ENCODE data around the gene KLHL2.
"Not testable (repeated sequence)": the region's sequence is repeated elsewhere in the genome, so short reads cannot be mapped to it uniquely, and the experiment has no call there.

KLHL2 gene

DNA sequence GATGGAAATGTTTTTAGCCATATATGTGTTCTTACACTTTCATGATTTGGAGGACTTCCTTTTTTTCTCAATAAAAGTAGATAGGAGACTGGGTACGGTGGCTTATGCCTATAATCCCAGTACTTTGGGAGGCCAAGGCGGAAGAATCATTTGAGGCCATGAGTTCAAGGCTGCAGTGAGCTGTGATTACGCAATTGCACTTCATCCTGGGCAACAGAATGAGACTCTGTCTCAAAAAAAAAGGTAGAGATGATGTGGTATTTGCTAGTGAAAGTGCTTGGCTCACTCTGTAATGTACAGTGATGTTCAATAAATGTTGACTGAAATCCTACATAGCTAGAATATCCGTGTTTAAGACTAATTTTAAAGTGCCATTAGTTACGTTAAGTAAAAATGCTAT, 27.4 kb downstream of the KLHL2 start:
- DNase-seq (ENCODE audit: low read depth in 2 of 2) = no peak

DNA sequence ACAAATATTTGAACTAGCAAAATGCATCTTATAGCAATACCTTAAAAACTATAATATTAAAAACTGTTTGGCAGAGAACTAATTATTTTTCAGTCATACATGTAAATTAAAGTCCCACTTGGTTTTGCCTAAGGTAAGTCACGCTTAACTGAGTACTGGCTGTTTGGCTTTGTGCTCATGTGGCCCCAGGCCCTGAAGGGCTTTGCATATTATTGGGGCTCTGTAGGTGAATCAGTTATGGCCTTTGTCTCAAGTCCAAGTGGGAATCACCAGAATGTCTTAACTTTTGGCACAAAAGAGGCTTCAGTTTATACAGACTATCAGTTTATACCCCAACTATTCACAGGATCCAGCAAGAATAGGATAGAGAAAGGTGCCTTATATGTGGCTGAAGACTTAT, 29.5 kb downstream of the KLHL2 start:
- DNase-seq (ENCODE audit: low read depth in 2 of 2) = not testable (repeated sequence)

DNA sequence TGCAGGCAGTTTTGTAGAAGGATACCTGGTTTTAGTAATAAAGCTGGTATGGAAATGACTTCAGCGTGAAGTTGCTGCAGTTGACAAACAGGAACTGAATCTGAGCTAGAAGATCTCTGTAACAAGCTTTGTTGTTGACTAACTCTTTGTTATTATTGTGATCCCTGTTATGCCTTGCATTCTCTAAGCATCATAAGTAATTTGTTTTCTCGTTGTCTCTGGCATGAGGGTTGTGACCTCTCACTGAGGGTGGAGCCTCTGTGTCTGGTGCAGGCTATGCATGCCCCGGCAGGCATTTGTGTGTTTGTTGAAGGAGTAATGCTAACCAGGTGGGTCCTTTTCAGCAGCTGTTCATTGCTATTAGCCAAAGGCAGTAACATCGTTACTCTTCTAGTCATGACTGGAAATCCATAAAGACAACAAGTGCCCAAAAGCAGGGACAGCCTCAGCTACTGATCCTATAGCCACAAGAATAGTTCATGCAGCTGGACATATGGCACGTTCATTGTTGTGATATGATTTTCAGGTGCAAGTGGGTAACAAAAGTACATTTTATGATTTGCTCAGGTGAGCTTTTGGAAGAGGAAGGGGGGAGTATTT, 30.8 kb downstream of the KLHL2 start:
- DNase-seq (ENCODE audit: low read depth in 2 of 2) = not testable (repeated sequence)

DNA sequence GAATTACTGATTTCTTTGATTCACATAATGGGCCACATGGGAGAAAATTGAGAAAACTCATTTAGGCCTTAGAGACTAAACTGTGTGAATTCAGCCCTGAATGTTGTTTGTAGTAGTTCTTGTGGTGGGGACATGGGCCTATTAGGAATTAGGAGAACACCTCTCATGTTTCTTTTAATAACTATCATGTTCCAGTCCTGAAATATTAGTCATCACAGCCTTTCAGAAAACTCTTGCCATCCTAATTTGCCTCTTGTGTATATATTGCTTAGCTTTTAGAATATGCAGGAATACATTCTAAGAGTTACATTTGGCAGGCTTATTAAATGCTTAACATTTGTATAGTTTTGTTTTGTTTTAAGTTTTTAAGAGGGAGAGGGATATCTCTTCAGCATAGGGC, 33.4 kb downstream of the KLHL2 start:
- not testable (repeated sequence) for DNase-seq (ENCODE audit: low read depth in 2 of 2)

DNA sequence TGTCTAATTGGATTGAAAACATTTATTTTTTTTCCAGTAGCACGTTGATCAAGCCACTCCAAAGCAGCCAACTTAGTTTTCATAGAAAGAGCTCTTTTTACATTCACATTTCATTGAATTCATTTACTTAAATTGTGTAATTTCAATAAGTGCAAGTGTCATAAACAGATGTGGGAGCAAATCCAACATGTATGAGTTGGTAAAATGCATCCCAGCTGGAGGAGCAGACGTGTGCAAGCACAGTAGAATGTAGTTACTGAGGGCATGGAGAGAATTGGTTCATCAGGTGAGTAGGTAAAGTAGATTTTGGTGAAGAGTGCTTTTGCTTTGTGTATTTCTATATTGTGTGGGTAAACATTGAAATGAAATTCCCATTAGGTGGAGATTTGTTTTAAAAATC, 36.8 kb downstream of the KLHL2 start:
- DNase-seq (ENCODE audit: low read depth in 2 of 2) = not testable (repeated sequence)

DNA sequence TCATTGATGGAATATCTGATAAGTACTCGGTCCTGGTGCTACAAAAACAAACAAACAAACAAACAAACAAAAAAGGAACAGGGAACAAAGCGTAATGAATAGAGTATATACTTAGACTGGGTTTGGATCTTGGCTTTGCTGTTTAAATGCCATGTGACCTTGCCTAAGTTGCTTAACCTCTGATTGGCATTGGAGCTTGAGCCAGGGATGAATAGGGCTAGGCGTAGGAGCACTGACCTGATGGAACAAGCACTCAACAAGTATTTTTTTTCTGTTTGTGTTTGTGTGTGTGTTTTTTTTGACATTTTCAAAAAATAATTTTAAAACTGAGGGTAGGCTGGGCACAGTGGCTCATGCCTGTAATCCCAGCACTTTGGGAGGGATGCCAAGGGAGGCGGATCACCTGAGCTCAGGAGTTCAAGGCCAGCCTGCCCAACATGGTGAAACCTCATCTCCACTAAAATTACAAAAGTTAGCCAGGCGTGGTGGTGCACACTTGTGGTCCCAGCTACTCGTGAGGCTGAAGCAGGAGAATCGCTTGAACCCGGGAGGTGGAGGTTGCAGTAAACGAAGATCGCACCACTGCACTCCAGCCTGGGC, 37.3 kb downstream of the KLHL2 start:
- not testable (repeated sequence) for DNase-seq (ENCODE audit: low read depth in 2 of 2)

DNA sequence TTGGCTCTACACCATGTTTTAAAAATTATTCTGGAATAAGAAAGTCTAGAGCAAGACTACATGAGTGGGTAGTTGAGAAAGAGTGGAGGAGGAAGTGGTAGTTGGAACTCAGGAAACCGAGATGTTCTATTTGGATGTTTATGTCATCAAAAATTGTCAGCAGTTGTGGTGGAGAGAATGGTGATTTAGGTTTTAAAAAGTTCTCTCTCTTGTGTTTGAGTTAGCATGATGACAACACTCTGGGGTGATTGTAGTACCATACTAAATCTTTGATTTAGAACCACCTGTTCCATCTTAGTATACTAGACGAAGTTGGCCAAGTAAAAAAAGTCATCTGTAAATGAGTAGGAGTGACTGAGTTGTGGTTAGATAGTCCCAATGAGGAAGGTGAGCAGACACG, 40.7 kb downstream of the KLHL2 start:
- no peak for DNase-seq (ENCODE audit: low read depth in 2 of 2)

DNA sequence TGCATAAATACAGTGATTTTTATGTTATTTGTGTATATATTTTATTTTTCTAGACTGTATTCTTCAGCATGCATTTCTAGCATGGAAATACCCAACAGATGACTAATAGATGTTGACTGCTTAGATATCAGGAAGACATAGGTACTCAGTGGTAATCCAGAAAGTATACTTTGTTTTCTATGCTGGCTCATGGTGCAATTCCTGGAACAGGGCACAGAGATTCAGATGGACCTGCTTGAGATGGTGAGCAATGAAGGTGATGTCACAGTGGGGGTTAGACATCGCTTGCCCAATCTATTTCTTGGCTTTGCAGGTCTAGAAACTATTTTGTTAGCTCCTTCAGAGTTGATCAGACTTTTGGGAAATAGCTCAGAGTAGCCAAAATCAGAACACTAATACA, 41.5 kb downstream of the KLHL2 start:
- DNase-seq (ENCODE audit: low read depth in 2 of 2) = not testable (repeated sequence)

DNA sequence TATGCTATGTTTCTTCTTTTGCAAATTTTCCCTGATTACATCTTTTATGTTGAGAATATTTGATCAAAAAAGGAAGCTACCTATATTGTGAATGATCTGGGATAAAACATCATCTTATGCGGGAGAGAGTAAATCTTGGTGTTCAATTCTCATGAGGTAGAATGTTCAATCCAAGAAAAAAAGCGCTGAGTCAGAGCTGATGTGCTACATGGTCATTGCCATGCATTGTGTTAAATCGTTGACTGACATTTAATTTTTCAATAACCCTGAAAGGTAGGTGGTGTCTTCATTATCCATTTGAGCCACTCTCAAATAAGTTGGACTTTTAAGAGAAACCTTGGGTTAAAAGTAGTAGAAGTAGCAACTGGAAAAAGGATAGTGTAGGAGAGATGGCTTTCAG, 47.4 kb downstream of the KLHL2 start:
- DNase-seq (ENCODE audit: low read depth in 2 of 2) = not testable (repeated sequence)

DNA sequence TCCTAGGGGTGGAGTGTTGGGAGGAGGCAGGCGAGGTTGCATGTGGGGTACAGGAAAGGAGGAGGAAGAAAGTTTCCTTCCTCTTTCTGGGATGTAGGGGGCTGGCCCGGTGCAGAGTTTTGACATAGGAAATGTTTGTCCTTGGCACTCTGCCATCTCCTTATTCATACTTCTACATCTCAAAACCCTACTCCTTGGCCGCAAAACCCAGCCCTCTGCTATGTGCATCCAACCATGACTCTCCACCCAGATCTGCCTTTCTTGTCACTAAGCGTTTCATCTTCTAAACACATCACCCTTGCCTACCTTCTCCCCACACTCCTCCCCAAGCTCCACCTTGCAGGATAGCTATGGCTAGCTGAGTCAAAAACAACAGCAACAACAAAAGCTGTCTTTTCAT, 48.1 kb downstream of the KLHL2 start:
- peak; percentile 2 to 6 for DNase-seq (ENCODE audit: low read depth in 2 of 2)

DNA sequence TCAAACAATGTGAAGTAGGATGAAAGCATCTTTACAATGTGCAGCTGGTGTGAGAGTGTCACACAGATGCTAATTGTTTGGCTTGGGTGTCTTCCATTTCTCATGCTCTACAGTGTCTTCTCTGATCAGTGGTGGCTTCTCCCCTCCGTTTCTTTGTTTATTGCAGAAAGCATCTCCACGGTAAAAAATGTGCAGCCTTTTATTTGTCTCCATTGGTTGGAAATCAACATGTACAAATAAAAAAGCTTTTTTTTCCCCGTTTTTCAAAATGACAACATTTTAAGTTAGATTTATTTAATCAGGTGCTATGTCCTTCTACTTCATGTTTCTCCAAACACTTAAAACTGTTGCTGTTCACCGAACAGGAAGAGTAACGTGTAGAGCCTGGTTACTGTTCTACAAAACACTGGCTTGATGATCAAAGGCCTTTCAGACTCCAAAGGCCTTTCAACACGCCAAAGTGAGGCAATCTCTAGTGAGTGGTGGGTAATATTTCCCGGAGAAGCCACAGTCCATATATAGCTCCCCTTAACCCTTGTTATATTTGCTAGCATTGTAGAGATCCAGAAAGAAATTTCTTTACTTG, 48.8 kb downstream of the KLHL2 start:
- DNase-seq (ENCODE audit: low read depth in 2 of 2) = not testable (repeated sequence)

DNA sequence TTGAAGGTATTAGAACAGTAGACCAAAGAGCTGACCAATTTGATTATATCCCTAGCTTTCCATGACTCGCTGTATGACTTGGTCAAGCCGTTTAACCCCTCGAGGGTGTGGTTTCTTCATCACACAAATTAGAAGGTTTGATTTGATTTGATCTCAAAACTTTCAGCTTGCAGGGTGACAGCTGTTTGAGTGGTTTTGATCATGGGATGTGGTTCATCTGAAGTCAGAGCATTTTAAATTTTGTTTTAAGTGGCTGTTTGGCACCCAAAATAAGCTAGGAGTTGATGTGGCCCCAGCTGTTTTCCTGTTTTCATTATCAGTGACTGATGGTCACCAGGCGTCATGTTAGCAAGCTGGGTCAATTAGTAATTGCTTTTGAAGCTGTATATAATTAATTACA, 52.4 kb downstream of the KLHL2 start:
- DNase-seq (ENCODE audit: low read depth in 2 of 2) = not testable (repeated sequence)

DNA sequence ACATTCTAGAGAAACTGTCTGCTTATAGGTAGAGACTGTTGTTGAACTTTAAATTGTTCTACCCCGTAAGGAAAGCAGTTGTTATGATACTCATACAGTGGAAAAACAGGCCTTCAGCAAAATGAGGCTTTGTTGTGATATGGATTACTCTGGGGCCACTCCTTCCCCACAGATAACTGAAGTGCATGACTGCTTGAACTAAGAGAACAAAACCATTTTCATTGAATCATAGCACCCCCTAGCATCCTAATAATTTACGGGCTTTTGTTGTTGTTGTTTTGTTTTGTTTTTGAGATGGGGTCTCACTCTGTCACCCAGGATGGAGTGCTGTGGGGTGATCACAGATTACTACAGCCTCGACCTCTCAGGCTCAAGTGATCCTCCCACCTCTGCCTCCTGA, 54.9 kb downstream of the KLHL2 start:
- not testable (repeated sequence) for DNase-seq (ENCODE audit: low read depth in 2 of 2)

DNA sequence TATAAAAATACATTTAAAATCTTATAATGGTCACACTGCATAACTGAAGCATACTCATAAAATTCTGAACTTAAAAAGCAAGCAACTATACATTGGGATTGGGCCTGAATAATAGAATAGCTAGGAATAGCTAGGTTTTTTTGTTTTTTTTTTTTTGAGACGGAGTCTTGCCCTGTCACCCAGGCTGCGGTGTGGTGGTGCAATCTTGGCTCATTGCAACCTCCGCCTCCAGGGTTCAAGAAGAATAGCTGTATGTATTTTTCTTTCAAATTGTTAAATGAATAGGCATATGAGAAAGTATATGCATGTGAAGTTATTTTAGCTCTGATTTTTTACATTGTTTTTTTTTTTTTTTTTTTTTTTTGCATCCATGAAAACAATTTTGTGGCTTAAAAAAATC, 56.1 kb downstream of the KLHL2 start:
- not testable (repeated sequence) for DNase-seq (ENCODE audit: low read depth in 2 of 2)

DNA sequence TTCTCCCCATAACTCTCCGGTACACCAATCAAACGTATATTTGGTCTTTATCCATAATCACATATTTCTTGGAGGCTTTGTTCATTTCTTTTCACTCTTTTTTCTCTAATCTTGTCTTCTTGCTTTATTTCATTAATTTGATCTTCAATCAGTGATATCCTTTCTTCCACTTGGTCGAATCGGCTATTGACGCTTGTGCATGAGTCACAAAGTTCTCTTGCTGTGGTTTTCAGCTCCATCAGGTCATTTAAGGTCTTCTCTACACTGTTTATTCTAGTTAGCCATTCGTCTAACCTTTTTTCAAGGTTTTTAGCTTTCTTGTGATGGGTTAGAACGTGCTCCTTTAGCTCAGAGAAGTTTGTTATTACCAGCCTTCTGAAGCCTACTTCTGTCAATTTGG, 62.6 kb downstream of the KLHL2 start:
- DNase-seq (ENCODE audit: low read depth in 2 of 2) = not testable (repeated sequence)

DNA sequence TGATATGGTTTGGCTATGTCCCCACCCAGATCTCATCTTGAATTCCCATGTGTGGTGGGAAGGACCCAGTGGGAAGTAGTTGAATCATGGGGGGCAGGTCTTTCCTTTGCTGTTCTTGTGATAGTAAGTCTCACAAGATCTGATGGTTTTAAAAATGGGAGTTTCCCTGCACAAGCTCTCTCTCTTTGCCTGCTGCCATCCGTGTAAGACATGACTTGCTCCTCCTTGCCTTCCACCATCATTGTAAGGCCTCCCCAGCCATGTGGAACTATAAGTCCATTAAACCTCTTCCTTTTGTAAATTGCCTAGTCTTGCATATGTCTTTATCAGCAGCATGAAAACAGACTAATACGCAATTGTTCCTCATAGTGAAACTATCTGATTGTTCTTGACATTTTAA, 66.1 kb downstream of the KLHL2 start:
- not testable (repeated sequence) for DNase-seq (ENCODE audit: low read depth in 2 of 2)

DNA sequence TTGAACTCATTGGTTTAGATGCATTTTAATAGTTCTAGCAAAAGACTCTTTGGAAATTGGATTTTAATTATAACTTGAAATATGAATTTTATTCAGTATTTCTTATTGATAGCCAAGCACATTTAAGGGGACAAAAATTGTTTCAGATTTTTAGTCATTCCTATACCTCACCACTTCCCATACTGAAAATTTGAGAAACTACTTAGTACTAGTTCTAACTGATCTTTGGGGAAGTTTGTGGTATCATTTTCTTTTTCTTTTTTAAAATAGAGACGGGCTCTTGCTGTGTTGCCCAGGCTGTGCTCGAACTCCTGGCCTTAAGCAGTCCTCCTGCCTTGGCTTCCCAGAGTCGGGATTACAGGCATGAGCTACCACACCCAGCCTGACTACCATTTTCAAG, 68.0 kb downstream of the KLHL2 start:
- not testable (repeated sequence) for DNase-seq (ENCODE audit: low read depth in 2 of 2)

DNA sequence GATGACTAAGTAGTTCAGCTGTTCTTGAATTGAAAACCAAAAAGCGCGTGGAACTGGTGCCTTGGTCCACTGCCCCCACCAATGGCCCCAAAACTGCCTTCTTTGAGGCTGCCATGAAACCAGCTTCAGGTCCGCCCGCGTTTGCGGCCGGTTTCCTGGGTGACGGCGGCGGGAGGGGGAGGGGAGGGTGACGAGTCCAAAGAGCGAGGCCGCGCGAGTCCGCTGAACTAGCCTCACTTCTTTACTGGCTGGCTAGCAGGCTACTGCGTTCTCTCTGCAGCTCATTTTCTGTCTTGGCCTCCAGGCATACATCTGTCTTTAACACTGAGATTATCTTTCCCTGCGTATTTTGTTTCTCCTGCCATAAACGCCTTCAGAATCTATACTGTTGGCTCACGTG, 72.2 kb downstream of the KLHL2 start:
- not testable (repeated sequence) for DNase-seq (ENCODE audit: low read depth in 2 of 2)

DNA sequence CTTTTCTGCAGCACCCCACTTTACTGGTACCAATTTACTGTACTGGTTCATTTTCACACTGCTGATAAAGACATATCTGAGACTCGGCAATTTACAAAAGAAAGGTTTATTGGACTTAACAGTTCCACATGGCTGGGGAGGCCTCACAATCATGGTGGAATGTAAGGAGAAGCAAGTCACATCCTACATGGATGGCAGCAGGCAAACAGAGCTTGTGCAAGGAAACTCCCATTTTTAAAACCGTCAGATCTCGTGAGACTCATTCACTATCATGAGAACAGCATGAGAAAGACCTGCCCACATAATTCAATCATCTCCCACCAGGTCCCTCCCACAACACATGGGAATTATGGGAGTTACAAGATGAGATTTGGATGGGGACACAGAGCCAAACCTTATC, 77.3 kb downstream of the KLHL2 start:
- DNase-seq (ENCODE audit: low read depth in 2 of 2) = not testable (repeated sequence)

DNA sequence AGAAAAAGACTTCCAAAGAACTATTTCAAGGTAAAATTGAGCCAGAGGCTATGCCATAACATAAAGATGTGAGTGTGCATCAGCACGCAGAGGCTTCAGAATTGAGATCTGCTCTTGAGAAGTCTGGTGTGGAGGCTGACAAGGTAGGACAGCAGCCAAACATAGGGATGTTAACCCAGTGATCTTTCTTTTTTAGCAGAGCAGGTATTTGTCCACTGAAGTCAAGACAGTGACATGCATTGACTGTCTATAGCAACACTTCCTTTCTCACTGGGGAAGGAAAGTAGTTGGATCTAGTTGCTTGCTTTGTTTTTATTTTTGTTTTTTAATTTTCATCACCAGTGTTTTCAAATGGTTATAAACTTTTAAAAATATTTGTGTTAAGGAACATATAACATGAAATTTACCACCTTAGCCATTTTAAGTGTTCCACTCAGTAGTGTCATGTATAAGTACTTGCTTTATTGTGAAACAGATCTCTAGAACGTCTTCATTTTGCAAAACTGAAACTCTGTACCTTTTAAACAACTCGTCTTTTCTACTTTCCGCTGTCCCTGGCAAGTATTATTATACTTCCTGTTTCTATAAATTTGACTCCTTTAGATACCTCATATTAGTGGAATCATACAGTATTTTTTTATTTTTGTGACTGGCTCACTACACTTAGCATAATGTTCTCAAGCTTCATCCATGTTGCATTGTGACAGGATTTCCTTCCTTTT, 79.4 kb downstream of the KLHL2 start:
- not testable (repeated sequence) for DNase-seq (ENCODE audit: low read depth in 2 of 2)

DNA sequence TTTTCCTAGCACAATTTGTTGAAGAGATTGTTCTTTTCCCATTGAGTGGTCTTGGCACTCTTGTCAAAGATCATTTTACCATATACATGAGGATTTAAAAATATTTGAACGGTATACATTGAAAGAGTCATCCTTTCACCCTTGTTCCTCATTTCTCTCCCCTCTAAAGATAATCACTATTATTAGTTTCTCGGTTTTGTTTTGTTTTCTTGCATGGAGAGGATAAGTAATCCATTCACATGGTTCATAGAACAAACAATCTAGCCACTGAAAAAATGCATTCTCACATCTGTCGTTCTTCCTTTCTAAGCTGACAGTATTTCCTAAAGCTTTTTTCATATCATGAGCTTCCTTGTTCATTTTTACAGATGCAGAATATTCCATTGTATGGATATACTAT, 80.9 kb downstream of the KLHL2 start:
- no peak for DNase-seq (ENCODE audit: low read depth in 2 of 2)

DNA sequence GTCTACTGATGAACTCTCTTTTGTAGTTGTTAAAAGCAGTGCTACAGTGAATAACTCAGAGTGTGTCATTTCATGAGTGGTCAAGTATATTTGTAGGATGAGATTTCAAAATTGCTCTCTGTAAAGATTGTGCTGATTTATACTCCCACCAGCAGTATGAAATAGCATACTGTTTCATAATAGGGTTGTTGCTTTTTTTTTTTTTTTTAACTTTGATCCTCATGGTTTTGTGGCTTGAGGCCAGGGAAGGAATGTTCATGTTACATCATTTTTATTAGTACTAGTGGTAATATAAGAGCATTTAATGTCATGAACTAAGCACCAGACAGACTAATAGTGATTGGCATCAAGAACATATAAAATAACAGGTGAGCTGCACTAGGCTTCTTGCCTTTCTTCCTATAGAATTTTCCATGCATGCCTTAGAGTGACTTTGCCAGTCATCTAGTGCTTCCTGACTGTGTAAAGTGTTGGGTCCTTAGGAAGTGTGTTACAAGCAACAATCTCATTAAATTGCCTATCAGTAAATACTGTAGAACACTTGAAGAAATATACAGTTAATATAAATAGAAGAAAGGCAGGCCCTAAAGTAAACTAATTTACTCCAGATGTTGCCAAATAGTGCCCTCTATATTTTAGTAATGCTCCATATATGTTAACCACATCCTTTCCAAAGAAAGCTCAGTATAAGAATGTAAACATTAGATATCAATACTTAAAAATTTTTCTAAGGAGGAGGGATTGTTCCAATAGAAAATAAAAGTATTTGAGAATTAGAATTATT, 81.5 kb downstream of the KLHL2 start:
- DNase-seq (ENCODE audit: low read depth in 2 of 2) = no peak
